Hepatocyte (in vitro differentiated cells): Measurements from ENCODE around the gene LRRC45.

Source experiments
- EZH2 ChIP-seq: fragments of 200-600 bp; sonication (generic); IDR thresholded peaks from 2 replicates; pipeline ENCODE4 v1.6.1; 2016; ENCODE audit warnings: antibody characterized with exemption, mild to moderate bottlenecking, borderline replicate concordance
- TF ChIP-seq, protein P1 (sequence below): fragments of 200-600 bp; sonication (generic); IDR thresholded peaks from 2 replicates; pipeline ENCODE4 v1.5.1; 2016; ENCODE audit warnings: antibody characterized with exemption, mild to moderate bottlenecking; ENCODE audit not compliant: poor library complexity

DNA sequence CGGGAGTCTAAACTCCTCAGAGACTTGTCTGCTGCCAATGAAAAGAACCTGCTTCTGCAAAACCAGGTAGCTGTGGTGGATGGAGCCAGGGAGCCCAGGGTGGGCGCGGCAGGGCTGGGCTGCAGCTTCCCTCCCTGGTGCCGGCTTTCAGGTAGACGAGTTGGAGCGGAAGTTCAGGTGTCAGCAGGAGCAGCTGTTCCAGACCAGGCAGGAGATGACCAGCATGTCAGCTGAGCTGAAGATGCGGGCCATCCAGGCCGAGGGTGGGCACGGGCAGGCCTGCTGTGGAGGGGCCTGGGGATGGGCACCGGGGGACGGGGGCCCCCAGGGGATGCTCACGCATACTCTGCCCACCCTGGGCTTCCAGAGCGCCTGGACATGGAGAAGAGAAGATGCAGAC lies 5.1 kb downstream of the LRRC45 start:
- no peak for TF ChIP-seq EZH2
- TF ChIP-seq, protein P1, sequence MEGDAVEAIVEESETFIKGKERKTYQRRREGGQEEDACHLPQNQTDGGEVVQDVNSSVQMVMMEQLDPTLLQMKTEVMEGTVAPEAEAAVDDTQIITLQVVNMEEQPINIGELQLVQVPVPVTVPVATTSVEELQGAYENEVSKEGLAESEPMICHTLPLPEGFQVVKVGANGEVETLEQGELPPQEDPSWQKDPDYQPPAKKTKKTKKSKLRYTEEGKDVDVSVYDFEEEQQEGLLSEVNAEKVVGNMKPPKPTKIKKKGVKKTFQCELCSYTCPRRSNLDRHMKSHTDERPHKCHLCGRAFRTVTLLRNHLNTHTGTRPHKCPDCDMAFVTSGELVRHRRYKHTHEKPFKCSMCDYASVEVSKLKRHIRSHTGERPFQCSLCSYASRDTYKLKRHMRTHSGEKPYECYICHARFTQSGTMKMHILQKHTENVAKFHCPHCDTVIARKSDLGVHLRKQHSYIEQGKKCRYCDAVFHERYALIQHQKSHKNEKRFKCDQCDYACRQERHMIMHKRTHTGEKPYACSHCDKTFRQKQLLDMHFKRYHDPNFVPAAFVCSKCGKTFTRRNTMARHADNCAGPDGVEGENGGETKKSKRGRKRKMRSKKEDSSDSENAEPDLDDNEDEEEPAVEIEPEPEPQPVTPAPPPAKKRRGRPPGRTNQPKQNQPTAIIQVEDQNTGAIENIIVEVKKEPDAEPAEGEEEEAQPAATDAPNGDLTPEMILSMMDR = no peak
